H1 (cell line): ENCODE measurements around the gene HELT. TPM values are rescaled to one million over a fixed set of nuclear protein-coding genes. Genes with fewer than 3 reads are reported as not detected.

ENCODE experiments used
- polyA plus RNA-seq, 7 experiments: library from polyadenylated mRNA; depleted of rRNA in 3 of 7; stranded (reverse) in 5 of 7; unstranded in 2 of 7; fragments of >200 nt in 5 of 7; fragments of 200-250 nt in 2 of 7; gene quantifications; 1 replicate in 5 of 7; 2 replicates in 1 of 7; 4 replicates in 1 of 7; pipeline versions ENCODE4 v1.2.1 to v1.2.3, GENCODE V29; 2011 to 2013; ENCODE audit warnings: missing spikeins in 2 of 7, mixed read lengths in 2 of 7
- total RNA-seq: library from RNA; stranded (reverse); fragmentation: NEBNext Ultra II Directional; extraction: Animal tissue kit (Norgen Biotek cat#: 25700); gene quantifications from 2 replicates; pipeline ENCODE4 v1.2.1, GENCODE V29; 2021
- TF ChIP-seq, protein P1 (sequence below), 3 experiments: IDR thresholded peaks; 1 replicate in 2 of 3; 2 replicates in 1 of 3; pipeline versions ENCODE4 v1.5.1 to v1.6.1; 2011; ENCODE audit warnings: low read length in 3 of 3, mild to moderate bottlenecking in 3 of 3, inconsistent platforms in 2 of 3, low read depth in 1 of 3, moderate library complexity in 1 of 3; ENCODE audit not compliant: insufficient read depth in 1 of 3; ENCODE audit errors: control extremely low read depth in 1 of 3

HELT gene
- total and polyA plus RNA-seq, 2 of the 8 experiments (the other 6 are each of a cell fraction or from before 2014, with no cell fraction given): 0.32 to 0.35 TPM

GRCh38 chr4:185011408-185011807 is 6.9 kb upstream of the HELT start (continued):
- TF ChIP-seq, protein P1, sequence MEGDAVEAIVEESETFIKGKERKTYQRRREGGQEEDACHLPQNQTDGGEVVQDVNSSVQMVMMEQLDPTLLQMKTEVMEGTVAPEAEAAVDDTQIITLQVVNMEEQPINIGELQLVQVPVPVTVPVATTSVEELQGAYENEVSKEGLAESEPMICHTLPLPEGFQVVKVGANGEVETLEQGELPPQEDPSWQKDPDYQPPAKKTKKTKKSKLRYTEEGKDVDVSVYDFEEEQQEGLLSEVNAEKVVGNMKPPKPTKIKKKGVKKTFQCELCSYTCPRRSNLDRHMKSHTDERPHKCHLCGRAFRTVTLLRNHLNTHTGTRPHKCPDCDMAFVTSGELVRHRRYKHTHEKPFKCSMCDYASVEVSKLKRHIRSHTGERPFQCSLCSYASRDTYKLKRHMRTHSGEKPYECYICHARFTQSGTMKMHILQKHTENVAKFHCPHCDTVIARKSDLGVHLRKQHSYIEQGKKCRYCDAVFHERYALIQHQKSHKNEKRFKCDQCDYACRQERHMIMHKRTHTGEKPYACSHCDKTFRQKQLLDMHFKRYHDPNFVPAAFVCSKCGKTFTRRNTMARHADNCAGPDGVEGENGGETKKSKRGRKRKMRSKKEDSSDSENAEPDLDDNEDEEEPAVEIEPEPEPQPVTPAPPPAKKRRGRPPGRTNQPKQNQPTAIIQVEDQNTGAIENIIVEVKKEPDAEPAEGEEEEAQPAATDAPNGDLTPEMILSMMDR (IDR thresholded peaks at IDR 0.05; ENCODE audit: control extremely low read depth in 1 of 3, insufficient read depth in 1 of 3, low read depth in 1 of 3, low read length in 3 of 3): peak in 2 of 3 experiments; percentile 70 to 75; a peak in 3 of 4 replicates
